ENCODE measurements around the gene GRB2.
"Not testable (repeated sequence)": the region's sequence is repeated elsewhere in the genome, so short reads cannot be mapped to it uniquely, and the experiment has no call there.

GRB2 gene

DNA sequence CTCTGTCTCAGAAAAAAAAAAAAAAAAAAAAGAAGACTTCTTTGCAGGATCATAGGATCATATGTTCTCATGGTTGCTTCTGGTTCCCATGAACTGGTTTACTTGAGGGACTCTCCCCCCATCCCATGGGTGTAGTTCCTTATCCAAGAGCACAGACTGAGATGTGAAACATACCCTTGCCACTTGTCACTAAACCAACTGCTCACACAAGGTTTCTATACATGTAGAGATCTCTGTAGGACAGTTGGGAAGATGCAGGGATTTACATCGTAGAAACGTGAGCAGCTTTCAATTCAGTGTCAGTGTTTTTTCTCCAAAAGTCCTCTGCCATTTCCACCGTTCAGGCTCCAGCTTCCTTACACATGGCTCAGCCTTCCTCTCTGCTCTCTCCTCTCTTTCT is 39.8 kb upstream of the GRB2 start:
- H3K4me3 ChIP-seq (ENCODE audit: low read depth, low read length): no peak overlapping the region
- no peaks in the 10 kb centered on the region for H3K9me3 ChIP-seq (ENCODE audit: severe bottlenecking)
- TF ChIP-seq CTCF (IDR thresholded peaks at IDR 0.05; ENCODE audit: low read depth, low read length): no peak
- H3K36me3 ChIP-seq: no peaks in the 10 kb centered on the region
- H3K27ac ChIP-seq: no peak overlapping the region
- no peaks in the 10 kb centered on the region for H3K27me3 ChIP-seq (ENCODE audit: insufficient read depth, low read depth, severe bottlenecking)
- DNase-seq: no peak

GRCh38 chr17:75442168-75443103 is 37.0 kb upstream of the GRB2 start:
- Histone ChIP-seq H3K4me3 (ENCODE audit: low read depth, low read length) (no peak overlapping the region), H3K36me3 (no peaks in the 10 kb centered on the region), H3K9me3 (ENCODE audit: severe bottlenecking) (no peaks in the 10 kb centered on the region), H3K27ac (no peak overlapping the region), H3K27me3 (ENCODE audit: insufficient read depth, low read depth, severe bottlenecking) (no peaks in the 10 kb centered on the region)
- DNase-seq: no peak
- no peak for TF ChIP-seq CTCF (IDR thresholded peaks at IDR 0.05; ENCODE audit: low read depth, low read length)

GRCh38 chr17:75440738-75441448 is 35.4 kb upstream of the GRB2 start:
- no peak overlapping the region for H3K4me3 ChIP-seq (ENCODE audit: low read depth, low read length)
- H3K36me3 ChIP-seq: no peaks in the 10 kb centered on the region
- DNase-seq: no peak
- TF ChIP-seq CTCF (IDR thresholded peaks at IDR 0.05; ENCODE audit: low read depth, low read length): no peak
- H3K27ac ChIP-seq: no peak overlapping the region
- H3K9me3 ChIP-seq (ENCODE audit: severe bottlenecking): no peaks in the 10 kb centered on the region
- H3K27me3 ChIP-seq (ENCODE audit: insufficient read depth, low read depth, severe bottlenecking): no peaks in the 10 kb centered on the region

GRCh38 chr17:75439287-75439686 is 33.8 kb upstream of the GRB2 start:
- Histone ChIP-seq H3K27me3 (ENCODE audit: insufficient read depth, low read depth, severe bottlenecking) (no peaks in the 10 kb centered on the region), H3K36me3 (no peaks in the 10 kb centered on the region), H3K4me3 (ENCODE audit: low read depth, low read length) (no peak overlapping the region), H3K9me3 (ENCODE audit: severe bottlenecking) (no peaks in the 10 kb centered on the region), H3K27ac (no peak overlapping the region)
- TF ChIP-seq CTCF (IDR thresholded peaks at IDR 0.05; ENCODE audit: low read depth, low read length): no peak
- no peak for DNase-seq

GRCh38 chr17:75437404-75437803 is 31.9 kb upstream of the GRB2 start:
- not testable (repeated sequence) for H3K27ac ChIP-seq; H3K4me3 ChIP-seq (ENCODE audit: low read depth, low read length); H3K36me3 ChIP-seq; DNase-seq; H3K27me3 ChIP-seq (ENCODE audit: insufficient read depth, low read depth, severe bottlenecking); H3K9me3 ChIP-seq (ENCODE audit: severe bottlenecking)

DNA sequence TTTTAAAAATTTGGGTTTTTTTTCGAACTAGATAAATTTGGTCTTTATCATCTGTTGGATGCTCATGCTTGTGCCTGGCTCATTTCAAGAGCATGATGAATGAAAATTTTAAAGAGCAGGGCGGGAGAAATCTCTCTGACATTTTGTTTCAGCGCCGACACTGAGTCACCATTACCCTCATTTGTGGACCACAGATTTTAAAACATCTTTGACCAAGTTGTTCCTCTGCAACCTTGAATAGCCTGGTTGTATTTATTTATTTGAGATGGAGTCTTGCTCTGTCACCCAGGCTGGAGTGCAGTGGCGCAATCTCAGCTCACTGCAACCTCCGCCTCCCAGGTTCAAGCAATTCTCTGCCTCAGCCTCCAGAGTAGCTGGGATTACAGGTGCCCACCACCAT is 29.0 kb upstream of the GRB2 start:
- H3K36me3 ChIP-seq; H3K27me3 ChIP-seq (ENCODE audit: insufficient read depth, low read depth, severe bottlenecking); H3K4me3 ChIP-seq (ENCODE audit: low read depth, low read length); H3K9me3 ChIP-seq (ENCODE audit: severe bottlenecking); DNase-seq; H3K27ac ChIP-seq: not testable (repeated sequence)
